Osteocyte (in vitro differentiated cells): ENCODE measurements around the gene GTF3C1. TPM values are rescaled to one million over a fixed set of nuclear protein-coding genes. Genes with fewer than 3 reads are reported as not detected.

Source experiments
- DNase-seq: peaks from one replicate; pipeline ENCODE4 v3.0.0; 2021; ENCODE audit warnings: mixed read lengths; ENCODE audit not compliant: unreplicated experiment; ENCODE audit errors: extremely low spot score
- H3K27ac Mint-ChIP-seq: one replicate; pipeline ENCODE4 v1.8.0; 2021; ENCODE audit warnings: mild to moderate bottlenecking, mixed read lengths; ENCODE audit not compliant: unreplicated experiment
- H3K27me3 Mint-ChIP-seq: one replicate; pipeline ENCODE4 v1.8.0; 2021; ENCODE audit warnings: mixed read lengths; ENCODE audit not compliant: unreplicated experiment
- H3K36me3 Mint-ChIP-seq: one replicate; pipeline ENCODE4 v1.8.0; 2021; ENCODE audit warnings: mixed read lengths; ENCODE audit not compliant: unreplicated experiment
- H3K4me1 Mint-ChIP-seq: one replicate; pipeline ENCODE4 v1.8.0; 2021; ENCODE audit warnings: mixed read lengths; ENCODE audit not compliant: unreplicated experiment
- H3K4me3 Mint-ChIP-seq: one replicate; pipeline ENCODE4 v1.8.0; 2021; ENCODE audit warnings: mild to moderate bottlenecking, moderate library complexity, mixed read lengths; ENCODE audit not compliant: unreplicated experiment
- H3K9me3 Mint-ChIP-seq: one replicate; pipeline ENCODE4 v1.8.0; 2021; ENCODE audit warnings: mixed read lengths; ENCODE audit not compliant: unreplicated experiment
- total RNA-seq: library from RNA; stranded (reverse); gene quantifications from 2 replicates; pipeline ENCODE4 v1.2.1, GENCODE V29; 2021
- TF ChIP-seq, protein P1 (sequence below): fragments of 200-600 bp; sonication (generic); IDR thresholded peaks from 2 replicates; pipeline ENCODE4 v1.5.0; 2021; ENCODE audit warnings: antibody characterized with exemption, mild to moderate bottlenecking, moderate library complexity

The GTF3C1 gene
- total RNA-seq, 1 donor from 2014 or later: 92.3 TPM

DNA sequence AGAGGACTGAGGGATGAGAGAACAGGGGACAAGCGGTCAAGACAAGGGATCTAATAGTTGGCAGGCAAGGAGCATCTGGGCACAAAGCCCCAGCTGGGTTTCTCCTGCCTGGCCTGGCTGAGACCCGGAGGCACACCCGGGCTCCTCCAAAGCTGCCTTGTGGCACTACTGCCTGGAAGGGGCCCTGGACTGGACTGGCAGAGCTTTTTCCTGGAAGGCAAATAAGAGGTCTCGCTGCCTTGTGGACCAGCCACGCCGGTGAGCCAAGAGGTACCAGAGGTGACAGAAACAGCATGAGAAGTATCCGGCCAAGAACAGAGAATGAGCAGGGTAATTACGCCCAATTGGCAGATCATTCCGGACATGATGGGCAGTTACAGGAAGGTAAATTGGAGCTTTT lies 64.6 kb downstream of the GTF3C1 start:
- Mint-ChIP-seq H3K27me3 (no peaks in the 10 kb centered on the region), H3K4me3 (no peak overlapping the region), H3K9me3 (no peaks in the 10 kb centered on the region), H3K36me3 (peaks cover 76% of the 10 kb centered on the region), H3K4me1 (no peaks in the 10 kb centered on the region), H3K27ac (no peak overlapping the region)
- DNase-seq: no peak
- TF ChIP-seq, protein P1, sequence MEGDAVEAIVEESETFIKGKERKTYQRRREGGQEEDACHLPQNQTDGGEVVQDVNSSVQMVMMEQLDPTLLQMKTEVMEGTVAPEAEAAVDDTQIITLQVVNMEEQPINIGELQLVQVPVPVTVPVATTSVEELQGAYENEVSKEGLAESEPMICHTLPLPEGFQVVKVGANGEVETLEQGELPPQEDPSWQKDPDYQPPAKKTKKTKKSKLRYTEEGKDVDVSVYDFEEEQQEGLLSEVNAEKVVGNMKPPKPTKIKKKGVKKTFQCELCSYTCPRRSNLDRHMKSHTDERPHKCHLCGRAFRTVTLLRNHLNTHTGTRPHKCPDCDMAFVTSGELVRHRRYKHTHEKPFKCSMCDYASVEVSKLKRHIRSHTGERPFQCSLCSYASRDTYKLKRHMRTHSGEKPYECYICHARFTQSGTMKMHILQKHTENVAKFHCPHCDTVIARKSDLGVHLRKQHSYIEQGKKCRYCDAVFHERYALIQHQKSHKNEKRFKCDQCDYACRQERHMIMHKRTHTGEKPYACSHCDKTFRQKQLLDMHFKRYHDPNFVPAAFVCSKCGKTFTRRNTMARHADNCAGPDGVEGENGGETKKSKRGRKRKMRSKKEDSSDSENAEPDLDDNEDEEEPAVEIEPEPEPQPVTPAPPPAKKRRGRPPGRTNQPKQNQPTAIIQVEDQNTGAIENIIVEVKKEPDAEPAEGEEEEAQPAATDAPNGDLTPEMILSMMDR: no peak

DNA sequence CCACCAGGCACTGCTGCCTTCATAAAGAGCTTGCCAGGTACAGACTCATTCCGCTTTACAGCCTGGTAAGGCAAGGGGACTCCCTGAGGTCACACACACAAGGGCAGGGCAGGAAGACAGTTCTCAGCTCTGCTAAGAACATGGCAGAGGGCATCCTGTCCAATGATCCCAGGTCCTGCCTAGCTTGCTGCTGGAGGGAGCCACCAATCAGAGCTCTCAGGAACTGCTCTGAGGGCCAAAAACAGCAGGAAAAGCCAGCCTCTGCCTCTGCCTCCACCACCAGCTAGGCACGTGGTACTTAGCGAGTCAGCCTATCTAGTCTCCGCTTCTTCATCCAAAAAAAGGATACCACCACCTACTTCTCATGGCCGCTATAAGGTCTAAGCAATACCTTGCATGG lies 66.1 kb downstream of the GTF3C1 start:
- TF ChIP-seq, protein P1: no peak
- no peaks in the 10 kb centered on the region for H3K4me1 Mint-ChIP-seq
- no peaks in the 10 kb centered on the region for H3K27me3 Mint-ChIP-seq
- no peak overlapping the region for H3K4me3 Mint-ChIP-seq
- H3K36me3 Mint-ChIP-seq: peaks cover 70% of the 10 kb centered on the region
- H3K9me3 Mint-ChIP-seq: no peaks in the 10 kb centered on the region
- no peak for DNase-seq
- no peak overlapping the region for H3K27ac Mint-ChIP-seq

DNA sequence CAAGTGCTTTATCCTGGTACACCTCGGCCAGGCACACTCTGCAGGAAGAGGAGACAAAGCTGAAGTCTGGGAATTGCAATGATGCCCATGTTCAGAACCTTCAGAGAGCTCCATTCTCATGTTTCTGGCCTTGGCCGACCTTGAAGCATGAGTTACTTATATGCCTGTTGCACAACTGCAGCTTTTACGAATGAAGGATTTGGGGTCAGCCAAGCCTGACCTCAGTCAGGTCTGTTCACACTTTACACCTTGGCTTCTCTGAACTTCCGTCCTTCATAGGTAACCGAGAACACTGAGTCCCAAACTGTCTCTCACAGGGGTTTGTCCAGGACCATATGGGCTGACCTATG lies 66.7 kb downstream of the GTF3C1 start:
- Mint-ChIP-seq H3K27me3 (no peaks in the 10 kb centered on the region), H3K4me1 (no peaks in the 10 kb centered on the region), H3K36me3 (peaks cover 68% of the 10 kb centered on the region), H3K9me3 (no peaks in the 10 kb centered on the region), H3K27ac (no peak overlapping the region), H3K4me3 (no peak overlapping the region)
- no peak for DNase-seq
- TF ChIP-seq, protein P1: no peak

- peaks cover 68% of the 10 kb centered on the region for H3K36me3 Mint-ChIP-seq
- TF ChIP-seq, protein P1: no peak
- no peak overlapping the region for H3K27ac Mint-ChIP-seq
- no peak for DNase-seq
- no peaks in the 10 kb centered on the region for H3K27me3 Mint-ChIP-seq
- no peaks in the 10 kb centered on the region for H3K4me1 Mint-ChIP-seq
- H3K4me3 Mint-ChIP-seq: no peak overlapping the region
- no peaks in the 10 kb centered on the region for H3K9me3 Mint-ChIP-seq
These were observed 67.2 kb downstream of the GTF3C1 start for GRCh38 chr16:27482397-27483087.

DNA sequence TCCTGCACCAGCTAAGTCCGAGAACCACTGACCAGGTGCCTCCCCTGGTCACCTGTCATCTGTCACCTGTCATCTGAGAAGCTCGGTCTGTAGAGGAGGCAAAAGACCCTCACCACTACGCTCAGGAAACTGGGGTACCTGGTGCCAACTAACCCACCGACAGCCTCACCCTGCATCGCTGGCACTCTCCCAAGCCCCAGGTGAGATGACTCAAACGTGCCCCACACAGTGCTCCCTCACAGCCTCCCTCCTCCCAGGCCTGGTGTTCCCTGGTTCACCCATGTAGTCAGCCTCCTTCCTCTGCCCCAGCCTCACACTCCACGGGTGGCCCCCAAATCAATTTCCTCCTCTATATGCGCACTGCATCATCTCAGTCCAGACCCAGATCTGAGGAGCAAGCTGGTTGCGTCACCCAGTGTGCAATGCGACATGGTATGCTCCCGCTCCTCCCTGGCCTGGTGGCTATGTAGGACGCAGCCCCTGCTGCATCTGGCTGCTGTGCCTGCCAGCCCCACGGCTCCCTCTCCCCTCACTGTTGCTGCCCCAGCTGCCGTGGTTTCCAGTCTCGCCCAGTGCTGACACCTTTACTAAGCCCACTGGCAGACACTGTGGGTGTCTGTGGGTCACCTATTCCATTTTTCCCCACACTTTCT lies 68.3 kb downstream of the GTF3C1 start:
- TF ChIP-seq, protein P1: no peak
- H3K27ac Mint-ChIP-seq: no peak overlapping the region
- no peaks in the 10 kb centered on the region for H3K4me1 Mint-ChIP-seq
- peaks cover 68% of the 10 kb centered on the region for H3K36me3 Mint-ChIP-seq
- H3K27me3 Mint-ChIP-seq: no peaks in the 10 kb centered on the region
- H3K9me3 Mint-ChIP-seq: no peaks in the 10 kb centered on the region
- no peak for DNase-seq
- H3K4me3 Mint-ChIP-seq: no peak overlapping the region
